ENCODE measurements around the gene FOXJ1.

The FOXJ1 gene

GRCh38 chr17:76102944-76103273 lies 38.1 kb downstream of the FOXJ1 start:
- TF ChIP-seq SPI1 (IDR thresholded peaks at IDR 0.05; ENCODE audit: borderline replicate concordance, low read depth) (no peak), CTCF (IDR thresholded peaks at IDR 0.05; ENCODE audit: insufficient read depth, low read length) (no peak), REST (IDR thresholded peaks at IDR 0.05; ENCODE audit: insufficient replicate concordance, low read depth) (no peak), POLR2AphosphoS5 (IDR thresholded peaks at IDR 0.05; ENCODE audit: low read depth) (no peak), GABPA (IDR thresholded peaks at IDR 0.05; ENCODE audit: low read depth) (no peak)
- no peak for DNase-seq (ENCODE audit: low read depth in 1 of 2, low spot score in 1 of 2)
- H3K27me3 ChIP-seq (ENCODE audit: insufficient read depth, poor library complexity, severe bottlenecking): no peaks in the 10 kb centered on the region
- peak overlapping the region; percentile 89 for H3K4me3 ChIP-seq (replicated peaks; ENCODE audit: insufficient read depth, low read length)
- peak overlapping the region; percentile 83 for H3K27ac ChIP-seq (replicated peaks)

- Histone ChIP-seq H3K27me3 (ENCODE audit: insufficient read depth, poor library complexity, severe bottlenecking) (no peaks in the 10 kb centered on the region), H3K4me3 (replicated peaks; ENCODE audit: insufficient read depth, low read length) (no peak overlapping the region), H3K27ac (replicated peaks) (no peak overlapping the region)
- no peak for DNase-seq (ENCODE audit: low read depth in 1 of 2, low spot score in 1 of 2)
- TF ChIP-seq CTCF (IDR thresholded peaks at IDR 0.05; ENCODE audit: insufficient read depth, low read length) (no peak), GABPA (IDR thresholded peaks at IDR 0.05; ENCODE audit: low read depth) (no peak), SPI1 (IDR thresholded peaks at IDR 0.05; ENCODE audit: borderline replicate concordance, low read depth) (no peak), POLR2AphosphoS5 (IDR thresholded peaks at IDR 0.05; ENCODE audit: low read depth) (no peak), REST (IDR thresholded peaks at IDR 0.05; ENCODE audit: insufficient replicate concordance, low read depth) (no peak)
Observed at GRCh38 chr17:76097716-76098295, 43.2 kb downstream of the FOXJ1 start.

GRCh38 chr17:76095943-76096342 lies 45.1 kb downstream of the FOXJ1 start:
- Histone ChIP-seq H3K4me3 (replicated peaks; ENCODE audit: insufficient read depth, low read length) (no peak overlapping the region), H3K27me3 (ENCODE audit: insufficient read depth, poor library complexity, severe bottlenecking) (no peaks in the 10 kb centered on the region), H3K27ac (replicated peaks) (no peak overlapping the region)
- no peak for DNase-seq (ENCODE audit: low read depth in 1 of 2, low spot score in 1 of 2)
- TF ChIP-seq REST (IDR thresholded peaks at IDR 0.05; ENCODE audit: insufficient replicate concordance, low read depth): no peak
- TF ChIP-seq SPI1 (IDR thresholded peaks at IDR 0.05; ENCODE audit: borderline replicate concordance, low read depth): no peak
- no peak for TF ChIP-seq GABPA (IDR thresholded peaks at IDR 0.05; ENCODE audit: low read depth)
- TF ChIP-seq CTCF (IDR thresholded peaks at IDR 0.05; ENCODE audit: insufficient read depth, low read length): no peak
- no peak for TF ChIP-seq POLR2AphosphoS5 (IDR thresholded peaks at IDR 0.05; ENCODE audit: low read depth)

Data from HL-60 (cell line).